GM12872 (cell line): Measurements from ENCODE around the gene THBS4.

Source experiments
- CTCF ChIP-seq: IDR thresholded peaks from 3 replicates; pipeline ENCODE4 v1.5.1; 2011; ENCODE audit warnings: low read depth, mild to moderate bottlenecking, low read length, moderate library complexity; ENCODE audit not compliant: insufficient read depth

The THBS4 gene

GRCh38 chr5:80002677-80003076 is 32.5 kb upstream of the THBS4 start:
- TF ChIP-seq CTCF = no peak

GRCh38 chr5:80008995-80009765 is 26.0 kb upstream of the THBS4 start:
- TF ChIP-seq CTCF = no peak

GRCh38 chr5:80010754-80011392 is 24.3 kb upstream of the THBS4 start:
- no peak for TF ChIP-seq CTCF

- no peak for TF ChIP-seq CTCF
Observed at GRCh38 chr5:80025069-80025468, 10.1 kb upstream of the THBS4 start.

GRCh38 chr5:80026841-80027240 is 8.3 kb upstream of the THBS4 start:
- no peak for TF ChIP-seq CTCF

- no peak for TF ChIP-seq CTCF
Observed at GRCh38 chr5:80031109-80031508, 4.0 kb upstream of the THBS4 start.

GRCh38 chr5:80033513-80033912 is 1.6 kb upstream of the THBS4 start:
- TF ChIP-seq CTCF = no peak
